Panc1 (cell line): ENCODE measurements around the gene PAMR1.

Experiments
- POLR2AphosphoS5 ChIP-seq: IDR thresholded peaks from 2 replicates; pipeline ENCODE4 v1.6.1; 2012; ENCODE audit warnings: mild to moderate bottlenecking, low read depth, low read length, moderate library complexity
- TCF7L2 ChIP-seq: IDR thresholded peaks from 2 replicates; pipeline ENCODE4 v1.6.1; 2011; ENCODE audit warnings: mild to moderate bottlenecking, low read depth, low read length, inconsistent platforms
- TF ChIP-seq, protein P1 (sequence below): fragments of 450-650 bp; IDR thresholded peaks from 2 replicates; pipeline ENCODE4 v1.5.1; 2017; ENCODE audit warnings: mild to moderate bottlenecking
- TF ChIP-seq, protein P2 (sequence below), 2 experiments: IDR thresholded peaks; 2 replicates each; pipeline ENCODE4 v1.6.1; 2011 to 2012; ENCODE audit warnings: low read depth in 2 of 2, control low read depth in 1 of 2, low read length in 1 of 2, mild to moderate bottlenecking in 1 of 2, moderate library complexity in 1 of 2; ENCODE audit not compliant: insufficient read depth in 1 of 2

DNA sequence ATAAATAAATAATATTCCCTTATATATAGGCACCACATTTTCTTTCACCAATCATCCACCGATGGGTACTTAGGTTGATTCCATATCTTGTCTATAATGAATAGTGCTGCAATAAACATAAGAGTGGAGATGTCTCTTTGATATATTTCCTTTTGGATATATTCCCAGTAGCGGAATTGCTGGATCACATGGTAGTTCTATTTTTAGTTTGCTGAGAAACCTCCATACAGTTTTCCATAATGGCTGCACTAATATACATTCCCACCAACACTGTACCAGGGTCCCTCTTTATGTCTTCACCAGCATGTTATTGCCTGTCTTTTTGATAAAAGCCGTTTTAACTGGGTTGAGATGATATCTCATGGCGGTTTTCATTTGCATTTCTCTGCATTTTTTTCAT, 23.6 kb downstream of the PAMR1 start:
- TF ChIP-seq, protein P1, sequence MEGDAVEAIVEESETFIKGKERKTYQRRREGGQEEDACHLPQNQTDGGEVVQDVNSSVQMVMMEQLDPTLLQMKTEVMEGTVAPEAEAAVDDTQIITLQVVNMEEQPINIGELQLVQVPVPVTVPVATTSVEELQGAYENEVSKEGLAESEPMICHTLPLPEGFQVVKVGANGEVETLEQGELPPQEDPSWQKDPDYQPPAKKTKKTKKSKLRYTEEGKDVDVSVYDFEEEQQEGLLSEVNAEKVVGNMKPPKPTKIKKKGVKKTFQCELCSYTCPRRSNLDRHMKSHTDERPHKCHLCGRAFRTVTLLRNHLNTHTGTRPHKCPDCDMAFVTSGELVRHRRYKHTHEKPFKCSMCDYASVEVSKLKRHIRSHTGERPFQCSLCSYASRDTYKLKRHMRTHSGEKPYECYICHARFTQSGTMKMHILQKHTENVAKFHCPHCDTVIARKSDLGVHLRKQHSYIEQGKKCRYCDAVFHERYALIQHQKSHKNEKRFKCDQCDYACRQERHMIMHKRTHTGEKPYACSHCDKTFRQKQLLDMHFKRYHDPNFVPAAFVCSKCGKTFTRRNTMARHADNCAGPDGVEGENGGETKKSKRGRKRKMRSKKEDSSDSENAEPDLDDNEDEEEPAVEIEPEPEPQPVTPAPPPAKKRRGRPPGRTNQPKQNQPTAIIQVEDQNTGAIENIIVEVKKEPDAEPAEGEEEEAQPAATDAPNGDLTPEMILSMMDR: no peak
- no peak for TF ChIP-seq POLR2AphosphoS5
- TF ChIP-seq, protein P2, sequence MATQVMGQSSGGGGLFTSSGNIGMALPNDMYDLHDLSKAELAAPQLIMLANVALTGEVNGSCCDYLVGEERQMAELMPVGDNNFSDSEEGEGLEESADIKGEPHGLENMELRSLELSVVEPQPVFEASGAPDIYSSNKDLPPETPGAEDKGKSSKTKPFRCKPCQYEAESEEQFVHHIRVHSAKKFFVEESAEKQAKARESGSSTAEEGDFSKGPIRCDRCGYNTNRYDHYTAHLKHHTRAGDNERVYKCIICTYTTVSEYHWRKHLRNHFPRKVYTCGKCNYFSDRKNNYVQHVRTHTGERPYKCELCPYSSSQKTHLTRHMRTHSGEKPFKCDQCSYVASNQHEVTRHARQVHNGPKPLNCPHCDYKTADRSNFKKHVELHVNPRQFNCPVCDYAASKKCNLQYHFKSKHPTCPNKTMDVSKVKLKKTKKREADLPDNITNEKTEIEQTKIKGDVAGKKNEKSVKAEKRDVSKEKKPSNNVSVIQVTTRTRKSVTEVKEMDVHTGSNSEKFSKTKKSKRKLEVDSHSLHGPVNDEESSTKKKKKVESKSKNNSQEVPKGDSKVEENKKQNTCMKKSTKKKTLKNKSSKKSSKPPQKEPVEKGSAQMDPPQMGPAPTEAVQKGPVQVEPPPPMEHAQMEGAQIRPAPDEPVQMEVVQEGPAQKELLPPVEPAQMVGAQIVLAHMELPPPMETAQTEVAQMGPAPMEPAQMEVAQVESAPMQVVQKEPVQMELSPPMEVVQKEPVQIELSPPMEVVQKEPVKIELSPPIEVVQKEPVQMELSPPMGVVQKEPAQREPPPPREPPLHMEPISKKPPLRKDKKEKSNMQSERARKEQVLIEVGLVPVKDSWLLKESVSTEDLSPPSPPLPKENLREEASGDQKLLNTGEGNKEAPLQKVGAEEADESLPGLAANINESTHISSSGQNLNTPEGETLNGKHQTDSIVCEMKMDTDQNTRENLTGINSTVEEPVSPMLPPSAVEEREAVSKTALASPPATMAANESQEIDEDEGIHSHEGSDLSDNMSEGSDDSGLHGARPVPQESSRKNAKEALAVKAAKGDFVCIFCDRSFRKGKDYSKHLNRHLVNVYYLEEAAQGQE (IDR thresholded peaks at IDR 0.05; ENCODE audit: insufficient read depth in 1 of 2, low read depth in 2 of 2, low read length in 1 of 2): no peak
- no peak for TF ChIP-seq TCF7L2
